ENCODE results near the gene IPO13. TPM values are rescaled to one million over a fixed set of nuclear protein-coding genes. Genes with fewer than 3 reads are reported as not detected.

IPO13 gene
- total RNA-seq, 2 experiments from 2014 or later: 6.3 to 7.4 TPM

GRCh38 chr1:43913666-43914360 is 32.9 kb upstream of the IPO13 start:
- DNase-seq (no peak), ATAC-seq (ENCODE audit: poor library complexity) (no peak)
- H3K4me3 Mint-ChIP-seq: no peak overlapping the region
- no peaks in the 10 kb centered on the region for H3K9me3 ChIP-seq (ENCODE audit: control insufficient read depth in 1 of 2, insufficient read depth in 1 of 2, low read length in 2 of 2)
- H3K27ac Mint-ChIP-seq: no peak overlapping the region
- TF ChIP-seq, protein P1, sequence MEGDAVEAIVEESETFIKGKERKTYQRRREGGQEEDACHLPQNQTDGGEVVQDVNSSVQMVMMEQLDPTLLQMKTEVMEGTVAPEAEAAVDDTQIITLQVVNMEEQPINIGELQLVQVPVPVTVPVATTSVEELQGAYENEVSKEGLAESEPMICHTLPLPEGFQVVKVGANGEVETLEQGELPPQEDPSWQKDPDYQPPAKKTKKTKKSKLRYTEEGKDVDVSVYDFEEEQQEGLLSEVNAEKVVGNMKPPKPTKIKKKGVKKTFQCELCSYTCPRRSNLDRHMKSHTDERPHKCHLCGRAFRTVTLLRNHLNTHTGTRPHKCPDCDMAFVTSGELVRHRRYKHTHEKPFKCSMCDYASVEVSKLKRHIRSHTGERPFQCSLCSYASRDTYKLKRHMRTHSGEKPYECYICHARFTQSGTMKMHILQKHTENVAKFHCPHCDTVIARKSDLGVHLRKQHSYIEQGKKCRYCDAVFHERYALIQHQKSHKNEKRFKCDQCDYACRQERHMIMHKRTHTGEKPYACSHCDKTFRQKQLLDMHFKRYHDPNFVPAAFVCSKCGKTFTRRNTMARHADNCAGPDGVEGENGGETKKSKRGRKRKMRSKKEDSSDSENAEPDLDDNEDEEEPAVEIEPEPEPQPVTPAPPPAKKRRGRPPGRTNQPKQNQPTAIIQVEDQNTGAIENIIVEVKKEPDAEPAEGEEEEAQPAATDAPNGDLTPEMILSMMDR (IDR thresholded peaks at IDR 0.05): no peak
- H3K36me3 Mint-ChIP-seq (ENCODE audit: low read depth): peaks cover 8% of the 10 kb centered on the region
- H3K4me1 Mint-ChIP-seq (ENCODE audit: low read depth): no peaks in the 10 kb centered on the region
- no peaks in the 10 kb centered on the region for H3K27me3 Mint-ChIP-seq
- intact Hi-C loops (cut with DNase I, micrococcal nuclease): no loop called here
- no peak overlapping the region for H3K4me3 ChIP-seq (ENCODE audit: low read length)
- CTCF ChIA-PET: no interaction called here
- no peaks in the 10 kb centered on the region for H3K27me3 ChIP-seq (ENCODE audit: control insufficient read depth in 1 of 2, insufficient read depth in 2 of 2, low read length in 2 of 2)
- H3K9me3 Mint-ChIP-seq: no peaks in the 10 kb centered on the region
- H3K4me1 ChIP-seq (ENCODE audit: insufficient read depth, low read length): no peaks in the 10 kb centered on the region
- H3K27ac ChIP-seq (ENCODE audit: low read depth in 1 of 2, low read length in 2 of 2): no peak overlapping the region
- H3K36me3 ChIP-seq (ENCODE audit: insufficient read depth, low read length): peaks cover 3% of the 10 kb centered on the region
- POLR2A ChIA-PET: no interaction called here

DNA sequence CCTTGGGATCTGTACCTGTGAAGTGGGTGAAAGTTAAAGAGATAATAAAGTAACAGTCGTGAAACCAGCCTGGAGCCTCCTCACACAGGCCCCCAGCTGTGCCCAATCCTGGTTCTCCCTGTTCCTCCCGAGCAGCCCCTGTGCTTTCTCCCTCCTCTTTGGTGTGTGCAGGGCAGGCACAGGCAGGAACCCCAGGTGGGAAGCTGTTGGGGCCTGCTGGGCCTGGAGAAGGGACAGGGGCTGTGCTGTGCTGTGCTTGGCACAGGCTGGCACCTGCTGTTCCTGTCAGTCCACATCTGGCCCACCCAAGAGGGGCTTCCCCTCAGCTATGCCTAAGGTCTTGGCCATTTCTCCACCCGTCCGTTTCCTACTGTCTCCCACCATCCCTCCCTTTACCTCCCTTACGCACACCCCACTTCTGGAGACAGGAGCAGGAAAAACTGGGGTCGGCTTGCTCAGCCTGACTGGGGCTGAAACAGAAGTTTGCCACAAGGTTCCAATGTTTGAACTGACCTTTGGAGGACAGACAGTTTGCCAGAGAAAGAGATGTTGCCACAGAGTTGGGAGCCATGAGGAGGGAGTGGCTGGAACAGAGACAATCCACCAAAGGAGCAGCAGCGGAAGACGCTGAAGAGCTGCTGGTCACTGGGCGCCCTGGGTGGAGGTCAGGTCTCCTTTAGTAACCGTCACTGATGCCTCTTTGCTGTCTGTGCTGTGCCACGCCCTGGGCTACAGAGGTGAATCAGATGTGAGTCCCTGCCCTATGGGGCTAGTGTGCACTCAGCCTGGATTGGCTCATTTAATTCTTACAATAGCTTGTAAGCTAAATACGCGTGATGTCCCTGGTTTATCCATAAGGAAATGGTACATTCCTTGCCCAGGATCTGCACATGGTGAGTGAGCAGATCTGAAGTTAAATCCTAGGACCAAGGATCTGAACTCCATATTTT is 31.9 kb upstream of the IPO13 start:
- H3K4me3 ChIP-seq (ENCODE audit: low read length): no peak overlapping the region
- ChIA-PET POLR2A (no interaction called here), CTCF (no interaction called here)
- intact Hi-C loops (cut with DNase I, micrococcal nuclease): no loop called here
- DNase-seq: no peak
- Mint-ChIP-seq H3K27ac (no peak overlapping the region), H3K36me3 (ENCODE audit: low read depth) (peaks cover 9% of the 10 kb centered on the region), H3K27me3 (no peaks in the 10 kb centered on the region), H3K4me1 (ENCODE audit: low read depth) (no peaks in the 10 kb centered on the region), H3K4me3 (no peak overlapping the region), H3K9me3 (no peaks in the 10 kb centered on the region)
- TF ChIP-seq, protein P1 (IDR thresholded peaks at IDR 0.05): no peak
- H3K4me1 ChIP-seq (ENCODE audit: insufficient read depth, low read length): no peaks in the 10 kb centered on the region
- no peak overlapping the region for H3K27ac ChIP-seq (ENCODE audit: low read depth in 1 of 2, low read length in 2 of 2)
- H3K36me3 ChIP-seq (ENCODE audit: insufficient read depth, low read length): peaks cover 3% of the 10 kb centered on the region
- no peak for ATAC-seq (ENCODE audit: poor library complexity)
- H3K9me3 ChIP-seq (ENCODE audit: control insufficient read depth in 1 of 2, insufficient read depth in 1 of 2, low read length in 2 of 2): no peaks in the 10 kb centered on the region
- H3K27me3 ChIP-seq (ENCODE audit: control insufficient read depth in 1 of 2, insufficient read depth in 2 of 2, low read length in 2 of 2): no peaks in the 10 kb centered on the region

- Mint-ChIP-seq H3K9me3 (no peaks in the 10 kb centered on the region), H3K4me3 (no peak overlapping the region), H3K27me3 (no peaks in the 10 kb centered on the region), H3K4me1 (ENCODE audit: low read depth) (no peaks in the 10 kb centered on the region), H3K27ac (no peak overlapping the region), H3K36me3 (ENCODE audit: low read depth) (peaks cover 8% of the 10 kb centered on the region)
- DNase-seq: no peak
- ChIA-PET POLR2A (no interaction called here), CTCF (no interaction called here)
- H3K4me3 ChIP-seq (ENCODE audit: low read length): no peak overlapping the region
- H3K27me3 ChIP-seq (ENCODE audit: control insufficient read depth in 1 of 2, insufficient read depth in 2 of 2, low read length in 2 of 2): no peaks in the 10 kb centered on the region
- H3K4me1 ChIP-seq (ENCODE audit: insufficient read depth, low read length): no peaks in the 10 kb centered on the region
- intact Hi-C loops (cut with DNase I, micrococcal nuclease): no loop called here
- H3K27ac ChIP-seq (ENCODE audit: low read depth in 1 of 2, low read length in 2 of 2): no peak overlapping the region
- no peak for ATAC-seq (ENCODE audit: poor library complexity)
- TF ChIP-seq, protein P1 (IDR thresholded peaks at IDR 0.05): no peak
- no peaks in the 10 kb centered on the region for H3K36me3 ChIP-seq (ENCODE audit: insufficient read depth, low read length)
- no peaks in the 10 kb centered on the region for H3K9me3 ChIP-seq (ENCODE audit: control insufficient read depth in 1 of 2, insufficient read depth in 1 of 2, low read length in 2 of 2)
Observed at GRCh38 chr1:43919906-43920305, 26.8 kb upstream of the IPO13 start.

All from CD4-positive, alpha-beta T cell (primary cell).